ENCODE results near the gene PTMA. TPM values are rescaled to one million over a fixed set of nuclear protein-coding genes. Genes with fewer than 3 reads are reported as not detected.

Gene PTMA
- total RNA-seq, 4 donors from 2014 or later: 478 to 1,487 (median 685) TPM

DNA sequence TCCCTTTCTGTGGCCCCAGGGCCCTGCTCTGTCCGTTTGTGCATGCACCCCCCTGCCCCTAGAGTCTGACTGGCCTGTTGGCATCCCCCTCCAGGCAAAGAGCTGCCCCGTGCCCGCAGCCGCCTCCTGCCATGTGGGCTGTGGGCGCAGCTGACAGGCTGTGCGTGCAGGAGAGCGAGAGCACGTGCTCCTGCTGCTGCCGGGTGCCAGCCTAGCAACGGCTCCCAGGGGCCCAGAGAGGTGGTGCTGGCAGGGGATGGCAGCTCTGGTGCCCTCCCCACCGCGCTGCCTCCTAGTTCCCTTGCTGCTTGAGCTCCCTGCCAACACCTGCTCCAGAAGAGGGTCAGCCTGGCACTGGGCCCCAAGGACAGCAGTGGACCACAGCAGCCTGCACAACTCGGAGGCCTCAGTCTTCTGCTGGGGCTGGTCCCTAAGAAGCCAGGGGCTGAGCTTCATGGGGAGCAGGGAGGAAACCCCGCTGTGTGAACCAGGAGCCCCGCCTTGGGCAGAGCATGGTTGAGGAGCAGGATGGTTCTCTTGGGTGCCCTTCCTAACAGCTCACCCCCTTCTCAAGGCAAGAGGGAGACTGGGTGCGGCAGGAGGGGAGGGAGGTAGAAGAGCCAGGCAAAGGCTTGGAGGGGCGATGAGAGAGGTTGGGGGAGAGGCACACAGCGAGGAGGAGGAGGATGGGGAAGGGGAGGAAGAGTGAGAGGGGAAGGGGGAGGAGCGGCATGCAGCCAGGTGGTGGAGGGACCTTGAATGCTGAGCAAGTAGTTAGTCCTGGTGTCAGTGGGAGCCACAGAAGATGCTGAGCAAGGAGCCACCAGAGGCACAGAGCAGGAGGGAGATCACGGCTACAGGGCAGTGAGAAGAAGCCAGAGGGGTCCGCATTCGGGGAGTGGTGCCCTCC lies 23.8 kb upstream of the PTMA start:
- intact Hi-C loops (cut with DNase I; ENCODE audit: low total_unique reads) (no loop called here), in situ Hi-C loops (cut with MboI; ENCODE audit: low pct_ligation_motif_present in 1 of 4, low pct_unique_long_range_greater_than_20kb in 1 of 4, low sequenced_read_pairs in 3 of 4) (no loop called here)
- Histone ChIP-seq H3K27ac (no peak overlapping the region), H3K36me3 (no peaks in the 10 kb centered on the region), H3K27me3 (no peaks in the 10 kb centered on the region), H3K4me3 (no peak overlapping the region), H3K4me1 (peaks cover 5 to 35% (median 17%) of the 10 kb centered on the region in 4 donors), H3K9me3 (no peaks in the 10 kb centered on the region)
- TF ChIP-seq POLR2A (IDR thresholded peaks at IDR 0.05) (no peak), POLR2AphosphoS5 (IDR thresholded peaks at IDR 0.05) (no peak), EP300 (IDR thresholded peaks at IDR 0.05; ENCODE audit: low read depth) (no peak)
- TF ChIP-seq, protein P1, sequence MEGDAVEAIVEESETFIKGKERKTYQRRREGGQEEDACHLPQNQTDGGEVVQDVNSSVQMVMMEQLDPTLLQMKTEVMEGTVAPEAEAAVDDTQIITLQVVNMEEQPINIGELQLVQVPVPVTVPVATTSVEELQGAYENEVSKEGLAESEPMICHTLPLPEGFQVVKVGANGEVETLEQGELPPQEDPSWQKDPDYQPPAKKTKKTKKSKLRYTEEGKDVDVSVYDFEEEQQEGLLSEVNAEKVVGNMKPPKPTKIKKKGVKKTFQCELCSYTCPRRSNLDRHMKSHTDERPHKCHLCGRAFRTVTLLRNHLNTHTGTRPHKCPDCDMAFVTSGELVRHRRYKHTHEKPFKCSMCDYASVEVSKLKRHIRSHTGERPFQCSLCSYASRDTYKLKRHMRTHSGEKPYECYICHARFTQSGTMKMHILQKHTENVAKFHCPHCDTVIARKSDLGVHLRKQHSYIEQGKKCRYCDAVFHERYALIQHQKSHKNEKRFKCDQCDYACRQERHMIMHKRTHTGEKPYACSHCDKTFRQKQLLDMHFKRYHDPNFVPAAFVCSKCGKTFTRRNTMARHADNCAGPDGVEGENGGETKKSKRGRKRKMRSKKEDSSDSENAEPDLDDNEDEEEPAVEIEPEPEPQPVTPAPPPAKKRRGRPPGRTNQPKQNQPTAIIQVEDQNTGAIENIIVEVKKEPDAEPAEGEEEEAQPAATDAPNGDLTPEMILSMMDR (IDR thresholded peaks at IDR 0.05): no peak
- 40 to 80% methylated on average over 1 to 21 of the region's 22 CpGs for WGBS, 2 donors (ENCODE audit: low coverage in 1 of 2)
- no peak for DNase-seq

DNA sequence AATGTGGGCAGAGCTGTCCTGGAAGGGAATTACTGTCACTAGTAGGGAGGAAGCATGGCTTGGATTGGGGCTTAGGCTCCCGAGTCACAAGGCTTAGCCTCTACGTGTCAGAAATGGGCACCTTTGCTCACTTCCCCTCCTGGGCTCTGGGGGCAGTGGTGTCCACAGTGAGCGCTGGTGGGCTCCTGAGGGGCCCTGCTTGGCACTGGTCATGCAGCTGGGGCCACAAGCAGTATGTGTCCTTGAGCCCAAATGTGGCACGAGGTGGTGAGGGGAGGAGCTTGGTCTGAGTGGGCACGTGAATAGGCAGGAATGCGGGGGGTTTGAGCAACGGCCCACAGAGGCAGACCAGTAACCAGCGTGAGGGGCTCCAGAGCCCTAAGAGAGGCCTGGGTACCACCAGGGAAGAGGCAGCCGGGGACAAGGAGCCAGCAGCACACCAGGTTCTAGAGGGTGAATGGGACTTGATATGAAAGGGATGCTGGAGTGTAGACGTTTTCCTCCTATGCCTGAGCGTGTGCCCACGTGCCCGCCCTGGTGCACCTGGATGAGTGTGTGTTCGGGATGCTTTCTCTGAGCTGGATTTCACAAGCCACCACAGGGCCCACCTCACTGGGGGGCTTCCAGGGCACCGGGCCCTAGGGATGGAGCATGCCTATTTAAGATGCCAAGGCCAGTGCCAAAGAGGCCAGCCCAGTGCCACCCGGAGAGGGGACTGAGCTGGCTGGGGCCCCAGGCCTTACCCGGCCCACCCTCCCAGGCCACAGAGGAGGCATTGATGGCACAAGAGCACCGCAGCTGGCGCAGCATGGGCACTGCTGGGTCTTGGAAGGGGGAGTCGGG lies 22.8 kb upstream of the PTMA start:
- H3K27ac ChIP-seq: no peak overlapping the region
- WGBS, 2 donors (ENCODE audit: low coverage in 1 of 2): 67 to 86% methylated on average over 1 to 20 of the region's 20 CpGs
- H3K9me3 ChIP-seq: no peaks in the 10 kb centered on the region
- H3K36me3 ChIP-seq: no peaks in the 10 kb centered on the region
- H3K4me3 ChIP-seq: no peak overlapping the region
- H3K27me3 ChIP-seq: no peaks in the 10 kb centered on the region
- TF ChIP-seq, protein P1 (IDR thresholded peaks at IDR 0.05): no peak
- TF ChIP-seq EP300 (IDR thresholded peaks at IDR 0.05; ENCODE audit: low read depth): no peak
- intact Hi-C loops (cut with DNase I; ENCODE audit: low total_unique reads): no loop called here
- in situ Hi-C loops (cut with MboI; ENCODE audit: low pct_ligation_motif_present in 1 of 4, low pct_unique_long_range_greater_than_20kb in 1 of 4, low sequenced_read_pairs in 3 of 4): no loop called here
- H3K4me1 ChIP-seq: peaks cover 5 to 30% (median 10%) of the 10 kb centered on the region in 4 donors
- DNase-seq: no peak

DNA sequence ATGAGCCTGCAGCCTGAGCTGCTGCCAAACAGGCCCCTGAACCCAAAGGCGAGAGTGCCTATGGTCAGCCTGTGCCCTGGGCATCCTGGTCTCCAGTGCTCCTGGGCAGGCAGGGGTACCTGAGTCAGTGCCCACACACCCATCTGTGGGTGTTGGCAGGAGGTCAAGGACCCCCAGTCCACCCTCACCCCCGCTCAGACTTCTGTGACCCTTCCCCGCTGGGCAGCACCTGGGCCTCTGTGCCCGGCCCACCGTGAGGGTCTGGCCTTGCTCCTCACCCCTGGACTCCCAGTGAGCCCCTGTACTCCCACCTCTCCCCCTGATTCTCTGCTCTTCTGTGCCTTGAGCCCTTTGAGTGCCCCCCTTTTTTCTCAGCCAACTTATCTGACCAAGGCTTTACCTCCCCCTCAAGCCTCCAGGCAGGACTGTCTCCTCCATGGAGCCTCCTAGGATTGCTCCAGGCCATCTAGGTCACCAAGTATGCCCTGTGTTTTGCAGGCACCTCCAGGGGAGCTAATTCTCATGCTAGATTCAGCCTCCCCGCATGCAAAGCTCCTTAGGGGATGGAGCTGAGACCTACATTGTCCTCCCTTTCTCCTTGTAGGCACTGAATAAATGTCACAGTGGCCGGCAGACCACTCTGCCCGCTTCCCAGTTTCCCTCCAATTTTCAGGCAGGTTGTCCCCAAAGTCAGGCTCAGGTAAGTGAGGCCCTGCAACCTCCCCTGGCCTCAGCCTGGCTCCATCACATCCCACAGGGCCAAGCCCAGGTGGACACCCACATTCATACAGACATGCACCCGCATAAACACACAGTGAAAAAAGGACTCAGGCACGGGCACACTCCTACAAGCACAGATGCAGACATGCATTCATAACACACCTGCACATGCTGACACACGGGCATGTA lies 21.9 kb upstream of the PTMA start:
- Histone ChIP-seq H3K36me3 (no peaks in the 10 kb centered on the region), H3K27ac (no peak overlapping the region), H3K4me3 (no peak overlapping the region), H3K27me3 (no peaks in the 10 kb centered on the region), H3K4me1 (peaks cover 3 to 24% (median 5%) of the 10 kb centered on the region in 4 donors), H3K9me3 (no peaks in the 10 kb centered on the region)
- DNase-seq: no peak
- intact Hi-C loops (cut with DNase I; ENCODE audit: low total_unique reads) (no loop called here), in situ Hi-C loops (cut with MboI; ENCODE audit: low pct_ligation_motif_present in 1 of 4, low pct_unique_long_range_greater_than_20kb in 1 of 4, low sequenced_read_pairs in 3 of 4) (no loop called here)
- 92 to 94% methylated on average over 5 to 11 of the region's 11 CpGs for WGBS, 2 donors (ENCODE audit: low coverage in 1 of 2)
- TF ChIP-seq, protein P1 (IDR thresholded peaks at IDR 0.05): no peak
- TF ChIP-seq EP300 (IDR thresholded peaks at IDR 0.05; ENCODE audit: low read depth) (no peak), POLR2AphosphoS5 (IDR thresholded peaks at IDR 0.05) (no peak), POLR2A (IDR thresholded peaks at IDR 0.05) (no peak)

All from transverse colon (tissue), 4 donors.